OCI-LY3 (cell line): Measurements from ENCODE around the gene AARS2.

ENCODE experiments used
- H2AFZ ChIP-seq: fragments of 200-600, 300-600 bp; shearing (Covaris generic); 2 replicates; pipeline ENCODE4 v1.6.0; 2014; ENCODE audit warnings: antibody characterized with exemption, low read depth, low read length
- H3K27ac ChIP-seq: fragments of 200-600, 300-600 bp; sonication (generic); 2 replicates; pipeline ENCODE4 v1.5.1; 2014; ENCODE audit warnings: mild to moderate bottlenecking, low read length, moderate library complexity, mixed read lengths
- H3K27me3 ChIP-seq: fragments of 200-600, 300-600 bp; sonication (generic); 2 replicates; pipeline ENCODE4 v1.6.1; 2014; ENCODE audit warnings: low read depth, low read length, mixed read lengths
- H3K36me3 ChIP-seq: fragments of 200-600, 300-600 bp; sonication (generic); replicated peaks from 2 replicates; pipeline ENCODE3; 2014; ENCODE audit warnings: low read depth, low read length, mixed read lengths
- H3K4me1 ChIP-seq: fragments of 300-600, 200-600 bp; sonication (generic); 2 replicates; pipeline ENCODE4 v1.6.1; 2014; ENCODE audit warnings: low read length, mixed read lengths
- H3K4me2 ChIP-seq: fragments of 200-600, 300-600 bp; sonication (generic); 2 replicates; pipeline ENCODE4 v1.6.1; 2014; ENCODE audit warnings: low read length, mixed read lengths
- H3K4me3 ChIP-seq: fragments of 300-600, 200-600 bp; sonication (generic); 2 replicates; pipeline ENCODE4 v1.5.1; 2014; ENCODE audit warnings: antibody characterized with exemption, mild to moderate bottlenecking, low read length, moderate library complexity
- H3K79me2 ChIP-seq: fragments of 300-600, 200-600 bp; shearing (Covaris generic); 2 replicates; pipeline ENCODE4 v1.6.1; 2014; ENCODE audit warnings: mild to moderate bottlenecking, low read length, mixed read lengths
- H3K9ac ChIP-seq: fragments of 300-600, 200-600 bp; shearing (Covaris generic); 2 replicates; pipeline ENCODE4 v1.6.0; 2014; ENCODE audit warnings: mild to moderate bottlenecking, low read length, moderate library complexity
- H3K9me3 ChIP-seq: fragments of 200-600, 300-600 bp; shearing (Covaris generic); 2 replicates; pipeline ENCODE4 v1.6.1; 2014; ENCODE audit warnings: low read length, mixed read lengths; ENCODE audit not compliant: insufficient read depth
- H4K20me1 ChIP-seq: fragments of 200-600, 300-600 bp; sonication (generic); 2 replicates; pipeline ENCODE4 v1.6.1; 2016; ENCODE audit warnings: low read length, mixed read lengths; ENCODE audit not compliant: insufficient read depth
- CTCF ChIP-seq: fragments of 200-600, 300-600 bp; sonication (generic); IDR thresholded peaks from 2 replicates; pipeline ENCODE4 v1.5.1; 2014; ENCODE audit warnings: antibody characterized with exemption, low read length, low read depth
- EZH2phosphoT487 ChIP-seq: fragments of 200-600 bp; shearing (Covaris generic); IDR thresholded peaks from 2 replicates; pipeline ENCODE4 v1.6.1; 2018; ENCODE audit warnings: antibody characterized with exemption, mixed run types, low read depth

AARS2 gene

GRCh38 chr6:44263354-44264100, 49.6 kb downstream of the AARS2 start:
- Histone ChIP-seq H3K79me2 (peaks cover 69% of the 10 kb centered on the region), H4K20me1 (peaks cover 23% of the 10 kb centered on the region), H3K4me1 (peaks cover 72% of the 10 kb centered on the region), H3K4me3 (peak overlapping the region; percentile 84), H3K9me3 (no peaks in the 10 kb centered on the region), H2AFZ (no peak overlapping the region), H3K27me3 (no peaks in the 10 kb centered on the region), H3K27ac (peak overlapping the region; percentile 94), H3K4me2 (peak overlapping the region; percentile 99), H3K9ac (peak overlapping the region; percentile 99), H3K36me3 (peaks cover 62% of the 10 kb centered on the region)
- no peak for TF ChIP-seq EZH2phosphoT487
- TF ChIP-seq CTCF, result no peak

DNA sequence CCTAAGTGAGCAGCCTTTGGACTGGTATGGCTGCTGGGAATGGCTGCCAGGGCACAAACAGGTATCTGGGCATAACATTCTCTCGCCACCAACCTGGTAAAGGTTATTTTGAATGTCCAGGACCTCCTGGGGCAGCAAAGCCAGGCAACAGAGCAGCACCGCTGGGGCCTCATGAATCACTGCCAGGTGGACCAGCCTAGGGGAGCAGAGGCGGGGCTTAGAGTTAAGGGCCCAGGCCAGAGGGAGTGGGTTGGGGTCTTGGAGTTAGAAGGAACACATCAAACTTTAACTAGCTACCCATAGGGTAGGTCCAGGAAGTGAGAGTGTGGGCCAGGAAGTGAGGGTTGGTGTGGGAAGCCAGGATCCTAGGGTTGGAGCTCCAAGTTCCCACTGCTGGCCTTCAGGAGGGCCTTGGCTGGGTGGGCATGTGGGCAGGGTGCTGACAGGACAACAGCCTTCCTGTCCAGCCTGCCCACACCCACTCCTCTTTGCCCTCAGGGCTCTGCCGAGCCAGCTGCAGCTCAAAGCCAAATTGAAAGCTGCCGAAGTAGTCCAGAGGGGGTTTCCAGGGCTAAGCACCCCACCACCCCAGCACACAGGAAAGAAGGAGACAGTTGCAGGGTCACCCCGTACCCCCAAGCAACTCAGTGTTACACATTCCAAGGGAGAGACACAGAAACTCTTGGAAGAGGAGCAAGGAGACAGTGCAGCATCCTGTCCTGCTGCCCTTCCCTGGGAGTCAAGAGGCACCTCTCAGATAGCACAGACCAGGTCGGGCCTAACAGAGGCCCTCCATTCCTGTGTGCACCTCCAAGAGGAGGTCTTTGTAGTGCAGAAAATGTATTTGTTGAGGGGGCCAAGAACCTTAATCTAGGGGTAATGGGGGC, 50.4 kb downstream of the AARS2 start:
- TF ChIP-seq EZH2phosphoT487 (no peak), CTCF (no peak)
- peak overlapping the region; percentile 99 for H3K4me2 ChIP-seq
- peak overlapping the region; percentile 84 for H3K4me3 ChIP-seq
- H2AFZ ChIP-seq, result no peak overlapping the region
- no peaks in the 10 kb centered on the region for H3K27me3 ChIP-seq
- peaks cover 68% of the 10 kb centered on the region for H3K36me3 ChIP-seq
- peaks cover 72% of the 10 kb centered on the region for H3K4me1 ChIP-seq
- H3K27ac ChIP-seq, result peak overlapping the region; percentile 94
- no peaks in the 10 kb centered on the region for H3K9me3 ChIP-seq
- peaks cover 71% of the 10 kb centered on the region for H3K79me2 ChIP-seq
- H3K9ac ChIP-seq, result peak overlapping the region; percentile 99
- H4K20me1 ChIP-seq, result peaks cover 23% of the 10 kb centered on the region

DNA sequence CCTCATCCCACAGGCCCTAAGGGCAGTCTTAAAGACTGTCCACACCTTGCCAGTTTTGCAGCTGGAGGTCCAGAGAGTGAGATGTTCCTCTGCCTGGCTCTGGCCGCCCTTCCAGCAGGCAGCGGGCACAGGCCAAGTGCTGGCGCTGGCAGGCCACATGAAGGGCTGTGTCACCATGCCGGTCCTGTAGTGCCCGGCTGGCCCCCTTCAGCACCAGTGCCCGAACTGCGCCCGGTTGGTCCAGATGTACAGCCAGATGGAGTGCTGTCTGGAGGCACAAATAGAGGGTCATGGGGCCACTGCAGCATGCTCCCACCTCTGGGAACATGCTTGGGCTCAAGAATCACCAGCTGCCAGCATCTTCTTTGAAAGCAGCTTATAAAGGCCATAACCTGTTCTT, 51.6 kb downstream of the AARS2 start:
- Histone ChIP-seq H3K4me3 (peak overlapping the region; percentile 84), H3K36me3 (peaks cover 68% of the 10 kb centered on the region), H3K27me3 (no peaks in the 10 kb centered on the region), H2AFZ (no peak overlapping the region), H3K9ac (peak overlapping the region; percentile 99), H3K27ac (peak overlapping the region; percentile 94), H3K9me3 (no peaks in the 10 kb centered on the region), H4K20me1 (peaks cover 23% of the 10 kb centered on the region), H3K4me2 (peak overlapping the region; percentile 99), H3K79me2 (peaks cover 78% of the 10 kb centered on the region), H3K4me1 (peaks cover 66% of the 10 kb centered on the region)
- TF ChIP-seq CTCF (no peak), EZH2phosphoT487 (no peak)
